Measurements from ENCODE around the gene TOP1.

DNA sequence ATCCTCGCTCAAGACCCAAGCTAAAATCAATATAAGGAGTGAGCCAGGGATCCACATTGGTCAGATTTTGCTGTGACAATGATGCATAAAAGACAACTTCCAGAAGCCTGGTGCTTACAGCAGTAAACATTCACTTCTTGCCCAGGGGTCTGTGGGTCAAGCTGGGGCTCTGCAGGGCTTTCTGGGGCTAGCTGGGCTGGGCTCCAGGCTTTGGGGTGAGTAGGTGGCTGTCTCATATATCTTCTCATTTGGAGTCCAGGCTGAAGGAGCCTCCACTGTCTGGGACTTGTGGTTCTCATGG lies 25.8 kb upstream of the TOP1 start:
- TF ChIP-seq, protein P1, sequence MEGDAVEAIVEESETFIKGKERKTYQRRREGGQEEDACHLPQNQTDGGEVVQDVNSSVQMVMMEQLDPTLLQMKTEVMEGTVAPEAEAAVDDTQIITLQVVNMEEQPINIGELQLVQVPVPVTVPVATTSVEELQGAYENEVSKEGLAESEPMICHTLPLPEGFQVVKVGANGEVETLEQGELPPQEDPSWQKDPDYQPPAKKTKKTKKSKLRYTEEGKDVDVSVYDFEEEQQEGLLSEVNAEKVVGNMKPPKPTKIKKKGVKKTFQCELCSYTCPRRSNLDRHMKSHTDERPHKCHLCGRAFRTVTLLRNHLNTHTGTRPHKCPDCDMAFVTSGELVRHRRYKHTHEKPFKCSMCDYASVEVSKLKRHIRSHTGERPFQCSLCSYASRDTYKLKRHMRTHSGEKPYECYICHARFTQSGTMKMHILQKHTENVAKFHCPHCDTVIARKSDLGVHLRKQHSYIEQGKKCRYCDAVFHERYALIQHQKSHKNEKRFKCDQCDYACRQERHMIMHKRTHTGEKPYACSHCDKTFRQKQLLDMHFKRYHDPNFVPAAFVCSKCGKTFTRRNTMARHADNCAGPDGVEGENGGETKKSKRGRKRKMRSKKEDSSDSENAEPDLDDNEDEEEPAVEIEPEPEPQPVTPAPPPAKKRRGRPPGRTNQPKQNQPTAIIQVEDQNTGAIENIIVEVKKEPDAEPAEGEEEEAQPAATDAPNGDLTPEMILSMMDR (IDR thresholded peaks at IDR 0.05) = no peak
- TF ChIP-seq POLR2AphosphoS5 (IDR thresholded peaks at IDR 0.05) (no peak), POLR2A (IDR thresholded peaks at IDR 0.05; ENCODE audit: low read depth) (no peak), EP300 (IDR thresholded peaks at IDR 0.05) (no peak)
